LNCaP clone FGC (cell line): ENCODE measurements around the gene IFFO2.

Source experiments
- DNase-seq: peaks from one replicate; pipeline ENCODE4 v3.0.0-alpha.2; 2011; ENCODE audit warnings: low read depth
- H3K4me3 ChIP-seq: 2 replicates; pipeline ENCODE4 v1.5.1; 2011; ENCODE audit warnings: mild to moderate bottlenecking, low read depth, low read length, control low read depth
- CTCF ChIP-seq: IDR thresholded peaks from 2 replicates; pipeline ENCODE4 v1.5.1; 2012; ENCODE audit warnings: mild to moderate bottlenecking; ENCODE audit not compliant: control insufficient read depth, insufficient read depth; ENCODE audit errors: extremely low read depth

IFFO2 gene

GRCh38 chr1:18928406-18928805, 28.1 kb downstream of the IFFO2 start:
- H3K4me3 ChIP-seq: no peak overlapping the region
- no peak for DNase-seq
- TF ChIP-seq CTCF: no peak

- TF ChIP-seq CTCF: no peak
- no peak for DNase-seq
- H3K4me3 ChIP-seq: no peak overlapping the region
Measured at GRCh38 chr1:18927654-18928272, 28.7 kb downstream of the IFFO2 start.

- no peak for TF ChIP-seq CTCF
- DNase-seq: no peak
- no peak overlapping the region for H3K4me3 ChIP-seq
Measured at GRCh38 chr1:18927082-18927653, 29.3 kb downstream of the IFFO2 start.

GRCh38 chr1:18926315-18927081, 30.0 kb downstream of the IFFO2 start:
- no peak overlapping the region for H3K4me3 ChIP-seq
- no peak for DNase-seq
- no peak for TF ChIP-seq CTCF

- TF ChIP-seq CTCF: no peak
- DNase-seq: no peak
- H3K4me3 ChIP-seq: no peak overlapping the region
Measured at GRCh38 chr1:18925279-18925678, 31.2 kb downstream of the IFFO2 start.

GRCh38 chr1:18924221-18924691, 32.2 kb downstream of the IFFO2 start:
- DNase-seq: no peak
- H3K4me3 ChIP-seq: no peak overlapping the region
- no peak for TF ChIP-seq CTCF
